Activated T-cell treated with anti-CD3 and anti-CD28 coated beads, Interleukin-2, amount 50 U/mL, for 48 hours (primary cell): ENCODE measurements around the gene CCDC170.
"Not testable (repeated sequence)": the region's sequence is repeated elsewhere in the genome, so short reads cannot be mapped to it uniquely, and the experiment has no call there.

Experiments
- DNase-seq, 2 experiments: peaks; one replicate each; pipeline ENCODE4 v3.0.0-alpha.2; 2020

CCDC170 gene, protein sequence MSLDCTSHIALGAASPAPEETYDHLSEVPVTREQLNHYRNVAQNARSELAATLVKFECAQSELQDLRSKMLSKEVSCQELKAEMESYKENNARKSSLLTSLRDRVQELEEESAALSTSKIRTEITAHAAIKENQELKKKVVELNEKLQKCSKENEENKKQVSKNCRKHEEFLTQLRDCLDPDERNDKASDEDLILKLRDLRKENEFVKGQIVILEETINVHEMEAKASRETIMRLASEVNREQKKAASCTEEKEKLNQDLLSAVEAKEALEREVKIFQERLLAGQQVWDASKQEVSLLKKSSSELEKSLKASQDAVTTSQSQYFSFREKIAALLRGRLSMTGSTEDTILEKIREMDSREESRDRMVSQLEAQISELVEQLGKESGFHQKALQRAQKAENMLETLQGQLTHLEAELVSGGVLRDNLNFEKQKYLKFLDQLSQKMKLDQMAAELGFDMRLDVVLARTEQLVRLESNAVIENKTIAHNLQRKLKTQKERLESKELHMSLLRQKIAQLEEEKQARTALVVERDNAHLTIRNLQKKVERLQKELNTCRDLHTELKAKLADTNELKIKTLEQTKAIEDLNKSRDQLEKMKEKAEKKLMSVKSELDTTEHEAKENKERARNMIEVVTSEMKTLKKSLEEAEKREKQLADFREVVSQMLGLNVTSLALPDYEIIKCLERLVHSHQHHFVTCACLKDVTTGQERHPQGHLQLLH

GRCh38 chr6:151493804-151494234 is at the start of gene CCDC170:
Gene CCDC170 (plus strand): TSS chr6:151494017. CDS start chr6:151494129, 112 bp downstream.
- DNase-seq = peak; percentile 29 to 34

DNA sequence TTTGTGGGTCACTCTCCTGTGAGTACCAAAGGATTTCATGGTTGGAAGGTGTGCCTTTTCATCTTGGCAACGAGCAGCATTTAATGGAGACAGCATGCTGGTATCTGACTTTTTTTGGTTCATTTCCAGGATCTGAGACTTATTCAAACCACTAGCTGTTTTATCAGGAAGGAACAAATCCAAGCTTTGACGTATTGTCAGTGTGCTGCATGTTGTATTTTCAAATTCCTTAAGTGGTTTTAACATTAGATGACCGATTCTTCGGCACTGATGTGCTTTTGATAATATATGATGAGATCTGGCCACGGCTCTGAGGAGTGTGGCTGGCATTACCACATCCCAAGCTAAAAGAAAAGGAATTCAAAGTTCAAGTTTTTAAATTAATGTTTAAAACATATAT is 48.3 kb upstream of the CCDC170 start:
- no peak for DNase-seq

DNA sequence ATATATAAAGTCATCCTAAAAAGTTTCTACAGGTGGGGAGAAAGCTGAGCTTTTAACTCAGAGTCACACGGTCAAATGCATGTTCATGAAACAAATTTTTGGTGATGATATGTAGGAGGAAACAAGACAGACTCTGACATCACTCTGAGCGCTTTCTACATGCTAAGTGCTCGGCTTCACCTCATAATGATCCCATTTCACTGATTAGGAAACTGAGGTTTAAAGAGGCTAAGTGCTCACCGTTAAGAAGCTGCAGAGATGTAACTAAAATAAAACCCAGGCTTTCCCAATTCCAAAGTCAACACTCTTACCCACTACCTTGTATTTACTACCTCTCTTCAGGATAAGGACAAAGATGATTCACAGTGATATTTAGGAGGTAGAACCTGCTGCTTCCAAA is 46.6 kb upstream of the CCDC170 start:
- no peak for DNase-seq

DNA sequence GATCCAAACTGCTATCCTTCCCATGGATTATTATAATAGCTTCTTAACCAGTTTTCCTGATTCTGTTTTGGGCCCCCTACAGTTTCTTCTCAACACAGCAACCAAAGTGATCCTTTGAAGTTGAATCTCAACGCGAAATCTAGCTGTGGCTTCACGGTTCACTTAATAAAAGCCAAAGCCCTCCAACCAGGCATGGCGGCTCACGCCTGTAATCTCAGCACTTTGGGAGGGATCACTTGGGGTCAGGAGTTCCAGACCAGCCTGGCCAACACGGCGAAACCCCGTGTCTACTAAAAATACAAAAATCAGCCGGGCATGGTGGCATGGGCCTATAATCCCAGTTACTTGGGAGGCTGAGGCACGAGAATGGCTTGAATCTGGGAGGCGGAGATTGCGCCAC is 45.2 kb upstream of the CCDC170 start:
- no peak for DNase-seq

DNA sequence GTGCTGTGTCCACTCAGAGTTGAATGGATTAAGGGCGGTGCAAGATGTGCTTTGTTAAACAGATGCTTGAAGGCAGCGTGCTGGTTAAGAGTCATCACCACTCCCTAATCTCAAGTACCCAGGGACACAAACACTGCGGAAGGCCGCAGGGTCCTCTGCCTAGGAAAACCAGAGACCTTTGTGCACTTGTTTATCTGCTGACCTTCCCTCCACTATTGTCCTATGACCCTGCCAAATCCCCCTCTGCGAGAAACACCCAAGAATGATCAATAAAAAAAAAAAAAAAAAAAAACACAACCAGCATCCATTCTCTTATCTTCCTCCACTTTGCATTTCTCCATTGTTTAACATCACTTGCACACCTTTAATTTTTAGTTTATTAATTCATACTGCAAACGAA is 42.9 kb upstream of the CCDC170 start:
- not testable (repeated sequence) for DNase-seq

GRCh38 chr6:151451417-151451949 is 42.3 kb upstream of the CCDC170 start:
- no peak for DNase-seq

GRCh38 chr6:151451950-151452749 is 41.7 kb upstream of the CCDC170 start, which contains the start of gene RMND1:
Gene RMND1 (minus strand): TSS chr6:151452126. CDS start chr6:151445811, 6,315 bp downstream.
- DNase-seq = peak; percentile 99

GRCh38 chr6:151452750-151453427 is 40.9 kb upstream of the CCDC170 start:
- DNase-seq = peak in 1 of 2 experiments; percentile 24

GRCh38 chr6:151455751-151456398 is 37.9 kb upstream of the CCDC170 start:
- not testable (repeated sequence) for DNase-seq

GRCh38 chr6:151461673-151462072 is 32.1 kb upstream of the CCDC170 start:
- DNase-seq = no peak

DNA sequence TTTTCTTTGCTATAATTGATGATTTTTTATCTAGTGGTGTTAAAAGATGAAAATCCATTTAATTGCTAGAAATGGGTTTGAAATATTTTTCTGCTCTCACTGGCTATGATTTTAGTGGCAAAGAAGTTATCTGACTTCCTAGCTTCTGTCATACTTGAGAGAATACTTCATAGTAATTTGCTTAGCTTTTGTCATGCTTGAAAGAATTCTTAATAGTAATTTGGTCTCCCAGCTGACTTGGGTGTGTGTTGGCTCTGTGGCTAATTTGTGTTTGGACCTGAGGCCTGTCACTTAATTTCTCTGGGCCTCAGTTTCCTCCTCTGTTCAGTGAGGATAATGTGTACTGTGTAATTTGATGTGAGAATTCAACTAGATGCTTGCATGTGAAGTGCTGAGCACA is 29.1 kb upstream of the CCDC170 start:
- DNase-seq = no peak

GRCh38 chr6:151475653-151476523 is 17.9 kb upstream of the CCDC170 start:
- peak in 1 of 2 experiments; percentile 29 for DNase-seq

DNA sequence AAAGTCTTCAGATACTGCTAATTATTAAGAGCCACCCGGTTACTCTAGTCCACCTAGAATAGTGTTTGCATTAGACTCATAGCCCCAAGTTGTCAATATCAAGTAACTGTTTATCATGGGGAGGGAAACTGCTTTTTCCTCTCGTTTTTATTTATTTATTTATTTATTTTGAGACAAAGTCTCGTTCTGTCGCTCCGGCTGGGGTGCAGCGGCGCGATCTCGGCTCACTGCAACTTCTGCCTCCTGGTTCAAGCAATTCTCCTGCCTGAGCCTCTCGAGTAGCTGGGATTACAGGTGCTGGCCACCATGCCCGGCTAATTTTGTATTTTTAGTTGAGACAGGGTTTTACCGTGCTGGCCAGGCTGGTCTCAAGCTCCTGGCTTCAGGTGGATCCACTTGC is 16.1 kb upstream of the CCDC170 start:
- DNase-seq = no peak

- no peak for DNase-seq
Observed at GRCh38 chr6:151478670-151479069, 15.1 kb upstream of the CCDC170 start.

GRCh38 chr6:151481786-151482185 is 12.0 kb upstream of the CCDC170 start:
- no peak for DNase-seq

DNA sequence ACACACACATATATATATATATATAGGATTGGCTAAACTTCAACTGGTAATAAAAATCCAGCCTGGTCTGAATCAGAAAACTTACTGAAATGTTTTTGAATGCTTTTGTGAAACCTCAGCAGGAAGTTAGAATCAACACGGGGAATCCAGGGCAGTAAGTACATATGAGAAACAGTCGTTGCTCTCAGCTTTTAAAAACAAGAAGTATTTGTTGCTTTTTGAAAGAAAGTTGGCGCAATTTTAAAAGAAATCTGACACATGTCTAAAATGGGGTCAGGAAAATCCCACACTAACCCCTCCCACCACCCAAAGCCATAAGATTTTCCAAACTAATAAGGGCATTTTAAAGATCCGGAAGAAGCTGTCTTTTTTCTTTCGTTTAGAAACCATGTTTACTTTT is 11.5 kb upstream of the CCDC170 start:
- no peak for DNase-seq

DNA sequence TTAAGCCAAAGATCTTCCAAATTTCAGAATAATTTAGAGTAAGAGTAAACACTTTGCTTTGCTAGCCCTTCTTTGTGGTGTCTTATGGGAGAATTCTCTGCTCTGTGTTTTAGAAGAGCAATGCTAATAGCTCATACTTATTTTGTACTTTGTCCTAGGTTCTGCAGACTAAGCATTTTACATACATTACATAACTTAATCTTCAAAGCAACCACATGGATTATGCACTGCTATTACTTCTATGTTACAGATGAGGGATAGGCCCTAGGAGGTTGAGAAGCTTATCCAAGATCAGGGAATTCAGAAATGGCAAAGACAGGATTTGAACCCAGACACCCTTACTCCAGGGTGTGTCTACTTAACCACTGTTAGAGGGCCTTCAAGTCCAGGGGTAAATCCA is 9.8 kb upstream of the CCDC170 start:
- no peak for DNase-seq

DNA sequence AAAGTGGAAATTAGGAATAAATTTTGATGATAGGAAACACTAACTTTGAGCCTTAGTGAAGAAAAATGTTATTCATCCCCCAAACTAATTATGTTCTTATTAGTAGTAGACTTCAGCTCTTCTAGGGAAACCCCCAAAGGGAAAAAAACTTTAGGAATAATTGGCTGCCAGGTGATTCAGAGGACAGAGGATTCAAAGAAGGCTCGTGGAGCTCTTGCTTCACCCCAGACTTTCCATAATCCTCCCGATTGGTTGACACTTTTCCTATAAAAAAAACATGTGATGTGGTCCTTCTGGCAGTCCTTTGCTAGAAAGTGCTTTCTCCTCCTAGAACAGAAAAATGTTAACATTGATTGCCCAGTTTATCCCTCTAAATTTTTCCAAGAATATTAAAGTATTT is 5.6 kb upstream of the CCDC170 start:
- no peak for DNase-seq

GRCh38 chr6:151490996-151491395 is 2.8 kb upstream of the CCDC170 start:
- DNase-seq = no peak

DNA sequence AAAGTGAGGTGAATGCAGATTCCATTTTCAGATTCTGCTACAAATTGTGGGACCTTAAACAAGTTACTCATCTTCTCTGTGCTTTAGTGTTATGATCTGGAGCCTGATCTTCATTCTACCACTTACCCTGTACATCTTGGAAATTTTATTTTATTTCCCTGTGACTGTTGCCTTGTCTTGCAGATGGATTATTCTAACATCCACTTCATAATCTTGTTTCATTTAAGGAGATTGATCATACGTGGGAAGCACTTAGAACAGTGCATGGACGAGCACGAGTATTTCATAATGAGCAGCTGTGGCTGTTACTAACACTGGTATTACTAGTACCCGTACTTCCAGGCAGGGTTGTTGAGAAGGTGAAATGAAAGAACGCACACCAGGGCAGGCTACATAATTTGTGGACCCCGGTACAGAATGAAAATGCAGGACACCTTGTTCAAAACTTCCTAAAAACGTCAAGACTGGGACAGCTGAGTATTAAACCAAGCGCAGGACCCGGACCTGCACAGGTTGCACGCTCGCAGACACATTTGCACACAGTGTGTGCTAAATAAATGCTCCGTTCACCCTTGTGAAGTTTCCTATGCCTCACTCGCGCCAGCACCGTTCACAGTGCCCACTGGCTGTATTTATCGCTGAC is 535 bp upstream of the CCDC170 start:
- no peak for DNase-seq
